Osteocyte (in vitro differentiated cells): Measurements from ENCODE around the gene TNRC6B. TPM values are rescaled to one million over a fixed set of nuclear protein-coding genes. Genes with fewer than 3 reads are reported as not detected.

Experiments
- DNase-seq: peaks from one replicate; pipeline ENCODE4 v3.0.0; 2021; ENCODE audit warnings: mixed read lengths; ENCODE audit not compliant: unreplicated experiment; ENCODE audit errors: extremely low spot score
- H3K27ac Mint-ChIP-seq: one replicate; pipeline ENCODE4 v1.8.0; 2021; ENCODE audit warnings: mild to moderate bottlenecking, mixed read lengths; ENCODE audit not compliant: unreplicated experiment
- H3K27me3 Mint-ChIP-seq: one replicate; pipeline ENCODE4 v1.8.0; 2021; ENCODE audit warnings: mixed read lengths; ENCODE audit not compliant: unreplicated experiment
- H3K36me3 Mint-ChIP-seq: one replicate; pipeline ENCODE4 v1.8.0; 2021; ENCODE audit warnings: mixed read lengths; ENCODE audit not compliant: unreplicated experiment
- H3K4me1 Mint-ChIP-seq: one replicate; pipeline ENCODE4 v1.8.0; 2021; ENCODE audit warnings: mixed read lengths; ENCODE audit not compliant: unreplicated experiment
- H3K4me3 Mint-ChIP-seq: one replicate; pipeline ENCODE4 v1.8.0; 2021; ENCODE audit warnings: mild to moderate bottlenecking, moderate library complexity, mixed read lengths; ENCODE audit not compliant: unreplicated experiment
- H3K9me3 Mint-ChIP-seq: one replicate; pipeline ENCODE4 v1.8.0; 2021; ENCODE audit warnings: mixed read lengths; ENCODE audit not compliant: unreplicated experiment
- total RNA-seq: library from RNA; stranded (reverse); gene quantifications from 2 replicates; pipeline ENCODE4 v1.2.1, GENCODE V29; 2021
- TF ChIP-seq, protein P1 (sequence below): fragments of 200-600 bp; sonication (generic); IDR thresholded peaks from 2 replicates; pipeline ENCODE4 v1.5.0; 2021; ENCODE audit warnings: antibody characterized with exemption, mild to moderate bottlenecking, moderate library complexity

The TNRC6B gene
- total RNA-seq, 1 donor from 2014 or later = 47.4 TPM

DNA sequence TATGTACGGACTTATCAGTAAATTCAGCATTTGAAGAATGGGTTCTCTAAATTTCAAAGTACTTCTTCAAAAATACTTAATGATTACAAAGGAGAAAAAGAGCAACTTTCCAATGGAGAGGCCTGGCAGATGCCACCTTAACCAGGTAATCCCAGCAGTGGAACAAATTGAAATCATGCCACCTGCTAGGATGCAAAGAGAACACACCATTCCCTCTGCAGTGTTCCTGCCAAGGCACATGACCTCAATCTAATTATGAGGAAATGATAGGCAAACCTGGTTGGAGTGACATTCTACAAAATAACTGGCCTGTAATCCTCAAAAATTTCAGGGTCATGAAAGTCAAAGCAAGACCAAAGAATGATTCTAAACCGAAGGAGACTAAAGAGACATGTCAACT is 21.5 kb downstream of the TNRC6B start:
- TF ChIP-seq, protein P1, sequence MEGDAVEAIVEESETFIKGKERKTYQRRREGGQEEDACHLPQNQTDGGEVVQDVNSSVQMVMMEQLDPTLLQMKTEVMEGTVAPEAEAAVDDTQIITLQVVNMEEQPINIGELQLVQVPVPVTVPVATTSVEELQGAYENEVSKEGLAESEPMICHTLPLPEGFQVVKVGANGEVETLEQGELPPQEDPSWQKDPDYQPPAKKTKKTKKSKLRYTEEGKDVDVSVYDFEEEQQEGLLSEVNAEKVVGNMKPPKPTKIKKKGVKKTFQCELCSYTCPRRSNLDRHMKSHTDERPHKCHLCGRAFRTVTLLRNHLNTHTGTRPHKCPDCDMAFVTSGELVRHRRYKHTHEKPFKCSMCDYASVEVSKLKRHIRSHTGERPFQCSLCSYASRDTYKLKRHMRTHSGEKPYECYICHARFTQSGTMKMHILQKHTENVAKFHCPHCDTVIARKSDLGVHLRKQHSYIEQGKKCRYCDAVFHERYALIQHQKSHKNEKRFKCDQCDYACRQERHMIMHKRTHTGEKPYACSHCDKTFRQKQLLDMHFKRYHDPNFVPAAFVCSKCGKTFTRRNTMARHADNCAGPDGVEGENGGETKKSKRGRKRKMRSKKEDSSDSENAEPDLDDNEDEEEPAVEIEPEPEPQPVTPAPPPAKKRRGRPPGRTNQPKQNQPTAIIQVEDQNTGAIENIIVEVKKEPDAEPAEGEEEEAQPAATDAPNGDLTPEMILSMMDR = no peak
- Mint-ChIP-seq H3K27me3 (no peaks in the 10 kb centered on the region), H3K9me3 (no peaks in the 10 kb centered on the region), H3K4me3 (no peak overlapping the region), H3K27ac (no peak overlapping the region), H3K36me3 (peaks cover 4% of the 10 kb centered on the region), H3K4me1 (peaks cover 59% of the 10 kb centered on the region)
- DNase-seq = no peak

DNA sequence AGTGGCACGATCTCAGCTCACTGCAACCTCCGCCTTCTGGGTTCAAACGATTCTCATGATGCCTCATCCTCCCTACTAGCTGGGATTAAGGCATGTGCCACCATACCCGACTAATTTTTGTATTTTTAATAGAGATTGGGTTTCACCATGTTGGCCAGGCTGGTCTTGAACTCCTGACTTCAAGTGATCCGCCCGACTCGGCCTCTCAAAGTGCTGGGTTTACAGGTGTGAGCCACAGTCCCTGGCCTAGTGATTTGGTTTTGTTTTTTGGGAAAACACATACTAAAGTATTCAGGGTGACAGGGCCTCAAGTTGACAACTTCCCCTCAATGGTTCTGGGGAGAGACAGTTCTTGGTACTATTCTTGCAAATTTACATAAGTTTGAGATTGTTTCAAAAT is 22.1 kb downstream of the TNRC6B start:
- DNase-seq = no peak
- TF ChIP-seq, protein P1 = no peak
- H3K27ac Mint-ChIP-seq = no peak overlapping the region
- H3K4me1 Mint-ChIP-seq = peaks cover 65% of the 10 kb centered on the region
- H3K27me3 Mint-ChIP-seq = no peaks in the 10 kb centered on the region
- H3K4me3 Mint-ChIP-seq = no peak overlapping the region
- H3K9me3 Mint-ChIP-seq = no peaks in the 10 kb centered on the region
- H3K36me3 Mint-ChIP-seq = peaks cover 4% of the 10 kb centered on the region

DNA sequence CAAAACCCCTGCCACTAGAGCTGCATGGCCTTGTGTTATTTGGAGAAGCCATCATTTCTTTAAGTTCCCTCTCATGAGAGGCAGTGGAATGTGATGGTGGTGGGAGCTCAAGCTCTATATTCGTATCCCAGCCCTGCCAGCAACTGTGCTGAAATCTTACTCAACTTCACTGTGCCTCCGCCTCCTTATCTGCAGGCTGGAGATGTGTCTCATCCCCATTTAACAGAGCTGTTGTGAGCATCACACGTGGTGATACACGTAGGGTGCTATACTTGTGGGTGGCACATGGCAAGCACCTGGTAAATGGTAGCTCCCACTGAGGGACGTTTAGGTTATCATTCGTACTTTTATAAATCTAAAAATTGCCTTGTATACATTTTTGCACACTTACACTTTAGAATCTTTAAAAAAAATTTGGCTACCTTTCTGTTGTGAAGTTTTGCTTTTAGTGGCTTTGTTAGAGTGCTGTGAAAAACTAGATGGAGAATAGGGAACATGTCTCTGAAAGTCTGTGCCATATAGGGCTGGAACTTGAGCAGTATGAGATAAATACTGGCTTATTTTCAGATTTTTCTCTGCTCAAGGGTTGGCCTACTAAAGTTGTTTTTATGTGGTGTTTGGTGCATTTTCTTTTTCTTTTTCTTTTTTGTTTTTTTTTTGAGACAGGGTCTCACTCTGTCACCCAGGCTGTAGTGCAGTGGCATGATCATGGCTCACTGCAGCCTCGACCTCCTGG is 23.2 kb downstream of the TNRC6B start:
- no peak for DNase-seq
- Mint-ChIP-seq H3K27me3 (no peaks in the 10 kb centered on the region), H3K27ac (no peak overlapping the region), H3K36me3 (peaks cover 4% of the 10 kb centered on the region), H3K9me3 (no peaks in the 10 kb centered on the region), H3K4me1 (peaks cover 62% of the 10 kb centered on the region), H3K4me3 (no peak overlapping the region)
- TF ChIP-seq, protein P1 = no peak

DNA sequence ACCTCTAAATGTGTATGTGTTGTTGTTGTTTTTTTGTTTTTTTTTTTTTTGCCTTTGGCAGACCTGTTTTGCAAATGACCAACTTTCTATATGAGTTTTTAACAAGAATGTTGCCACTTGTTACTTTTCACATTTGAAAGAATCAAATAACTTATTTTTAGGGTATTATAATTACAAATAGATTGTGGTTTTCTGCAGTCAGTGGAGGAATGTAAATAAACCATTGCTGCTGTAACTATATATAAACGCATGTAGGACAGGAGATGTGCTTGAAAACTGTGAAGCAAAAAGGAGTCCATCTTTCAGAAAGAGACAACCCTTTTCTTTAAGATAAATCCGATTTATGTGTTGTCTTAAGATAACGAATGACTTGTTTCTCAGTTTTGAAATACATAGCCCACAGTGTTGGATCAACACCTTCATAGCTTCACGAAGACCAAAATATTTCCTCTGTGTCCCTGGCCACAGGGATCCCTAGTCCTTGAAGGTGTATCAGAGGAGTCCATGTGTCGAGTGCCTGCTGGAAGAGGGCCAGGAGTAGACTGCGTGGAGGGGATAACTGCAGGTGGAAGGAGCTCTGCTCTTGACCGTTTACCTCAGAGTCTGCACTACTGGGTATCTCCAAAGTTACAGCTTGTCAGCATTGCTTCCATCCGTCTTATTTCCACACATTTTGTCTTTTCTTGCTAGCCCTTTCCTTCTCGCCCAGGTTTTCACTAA is 24.7 kb downstream of the TNRC6B start:
- no peak for DNase-seq
- TF ChIP-seq, protein P1 = no peak
- Mint-ChIP-seq H3K27ac (no peak overlapping the region), H3K36me3 (peaks cover 4% of the 10 kb centered on the region), H3K4me1 (peaks cover 48% of the 10 kb centered on the region), H3K9me3 (no peaks in the 10 kb centered on the region), H3K4me3 (no peak overlapping the region), H3K27me3 (no peaks in the 10 kb centered on the region)

DNA sequence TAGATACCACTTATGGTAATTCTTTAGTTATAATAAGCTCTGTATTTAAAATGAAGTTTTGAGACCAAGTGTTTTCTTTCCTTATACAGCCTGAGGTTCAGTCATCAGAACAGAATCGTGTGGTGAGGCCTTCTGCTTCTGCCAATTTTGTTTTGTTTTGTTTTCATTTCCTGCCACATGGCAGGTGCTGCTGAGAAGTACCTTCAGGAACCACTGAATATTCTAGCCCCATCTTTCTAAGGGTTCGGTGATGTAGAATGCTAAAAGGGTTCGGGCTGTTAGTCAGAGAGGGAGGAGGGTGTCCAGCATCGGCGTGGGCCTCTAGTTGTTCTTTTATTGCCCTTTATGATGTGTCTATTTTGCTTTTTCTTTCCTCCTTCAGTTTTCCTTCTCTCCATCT is 25.8 kb downstream of the TNRC6B start:
- H3K4me3 Mint-ChIP-seq = no peak overlapping the region
- no peaks in the 10 kb centered on the region for H3K9me3 Mint-ChIP-seq
- H3K27ac Mint-ChIP-seq = peak overlapping the region; percentile 77
- peaks cover 6% of the 10 kb centered on the region for H3K36me3 Mint-ChIP-seq
- peaks cover 45% of the 10 kb centered on the region for H3K4me1 Mint-ChIP-seq
- no peaks in the 10 kb centered on the region for H3K27me3 Mint-ChIP-seq
- TF ChIP-seq, protein P1 = no peak
- no peak for DNase-seq
